ENCODE results near the gene EFCAB6. TPM values are rescaled to one million over a fixed set of nuclear protein-coding genes. Genes with fewer than 3 reads are reported as not detected.

The EFCAB6 gene
- polyA plus RNA-seq, 3 donors = not detected

DNA sequence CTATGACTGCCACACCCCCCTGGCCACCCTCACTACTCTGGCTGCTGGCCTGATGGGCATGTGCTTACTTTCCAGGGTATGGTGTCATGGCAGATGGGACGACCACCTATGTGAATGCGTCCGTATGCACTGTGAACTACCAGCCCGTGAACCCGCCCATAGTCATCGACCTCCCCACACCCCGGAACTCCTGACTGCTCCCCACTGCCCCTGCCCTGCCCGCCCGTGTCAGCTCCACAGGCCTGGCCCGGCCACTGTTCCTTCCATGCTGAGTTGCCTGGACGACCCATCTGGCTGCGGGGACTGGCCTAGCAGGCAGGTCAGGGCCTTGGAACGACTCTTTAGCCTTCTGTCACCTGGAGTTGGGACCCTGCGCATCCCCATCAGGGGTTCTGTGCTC, 306.7 kb downstream of the EFCAB6 start:
- no peak for TF ChIP-seq CTCF (IDR thresholded peaks at IDR 0.05)
- Histone ChIP-seq H3K9ac (ENCODE audit: insufficient read depth, low read length, poor library complexity, severe bottlenecking) (no peak overlapping the region), H2AFZ (ENCODE audit: insufficient read depth, low read depth, low read length, poor library complexity, severe bottlenecking) (no peak overlapping the region), H3K79me2 (ENCODE audit: insufficient read depth, low read length) (no peaks in the 10 kb centered on the region), H3K9me3 (replicated peaks in 1 of 2; ENCODE audit: control insufficient read depth in 1 of 2, insufficient read depth in 1 of 2, low read length in 2 of 2) (no peaks in the 10 kb centered on the region), H4K20me1 (ENCODE audit: insufficient read depth, low read length) (no peaks in the 10 kb centered on the region), H3K27me3 (ENCODE audit: control insufficient read depth in 2 of 2, insufficient read depth in 2 of 2, low read length in 2 of 2) (no peaks in the 10 kb centered on the region), H3K4me3 (replicated peaks in 1 of 3; ENCODE audit: low read depth in 2 of 3, low read length in 3 of 3) (no peak overlapping the region), H3K4me1 (ENCODE audit: control insufficient read depth in 1 of 2, insufficient read depth in 2 of 2, low read length in 2 of 2) (no peaks in the 10 kb centered on the region), H3K27ac (ENCODE audit: low read depth in 1 of 2, low read length in 2 of 2) (no peak overlapping the region), H3K4me2 (replicated peaks; ENCODE audit: extremely low read depth, low read length, poor library complexity, severe bottlenecking) (no peak overlapping the region), H3K36me3 (replicated peaks in 1 of 2; ENCODE audit: control insufficient read depth in 1 of 2, insufficient read depth in 2 of 2, low read length in 2 of 2) (no peaks in the 10 kb centered on the region)
- 96% methylated on average over 14 of the region's 14 CpGs for WGBS (ENCODE audit: insufficient coverage)
- Mint-ChIP-seq H3K27ac (no peak overlapping the region), H3K4me3 (no peak overlapping the region), H3K9me3 (peaks cover 0 to 3% (median 0%) of the 10 kb centered on the region in 7 donors), H3K36me3 (no peaks in the 10 kb centered on the region), H3K4me1 (no peaks in the 10 kb centered on the region), H3K27me3 (ENCODE audit: low read depth in 3 of 3) (peaks cover 0 to 5% (median 4%) of the 10 kb centered on the region in 3 donors)
- intact Hi-C loops (cut with micrococcal nuclease) = no loop called here
- DNase-seq = no peak

GRCh38 chr22:43504666-43505261, 307.3 kb downstream of the EFCAB6 start:
- Histone ChIP-seq H3K9ac (ENCODE audit: insufficient read depth, low read length, poor library complexity, severe bottlenecking) (no peak overlapping the region), H3K27ac (ENCODE audit: low read depth in 1 of 2, low read length in 2 of 2) (no peak overlapping the region), H3K4me3 (replicated peaks in 1 of 3; ENCODE audit: low read depth in 2 of 3, low read length in 3 of 3) (no peak overlapping the region), H2AFZ (ENCODE audit: insufficient read depth, low read depth, low read length, poor library complexity, severe bottlenecking) (no peak overlapping the region), H3K79me2 (ENCODE audit: insufficient read depth, low read length) (no peaks in the 10 kb centered on the region), H4K20me1 (ENCODE audit: insufficient read depth, low read length) (no peaks in the 10 kb centered on the region), H3K4me1 (ENCODE audit: control insufficient read depth in 1 of 2, insufficient read depth in 2 of 2, low read length in 2 of 2) (no peaks in the 10 kb centered on the region), H3K9me3 (replicated peaks in 1 of 2; ENCODE audit: control insufficient read depth in 1 of 2, insufficient read depth in 1 of 2, low read length in 2 of 2) (no peaks in the 10 kb centered on the region), H3K36me3 (replicated peaks in 1 of 2; ENCODE audit: control insufficient read depth in 1 of 2, insufficient read depth in 2 of 2, low read length in 2 of 2) (no peaks in the 10 kb centered on the region), H3K4me2 (replicated peaks; ENCODE audit: extremely low read depth, low read length, poor library complexity, severe bottlenecking) (no peak overlapping the region), H3K27me3 (ENCODE audit: control insufficient read depth in 2 of 2, insufficient read depth in 2 of 2, low read length in 2 of 2) (no peaks in the 10 kb centered on the region)
- Mint-ChIP-seq H3K9me3 (peaks cover 0 to 1% (median 0%) of the 10 kb centered on the region in 7 donors), H3K27me3 (ENCODE audit: low read depth in 3 of 3) (peaks cover 0 to 6% (median 3%) of the 10 kb centered on the region in 3 donors), H3K4me1 (no peaks in the 10 kb centered on the region), H3K36me3 (no peaks in the 10 kb centered on the region), H3K4me3 (no peak overlapping the region), H3K27ac (no peak overlapping the region)
- no peak for DNase-seq
- intact Hi-C loops (cut with micrococcal nuclease) = no loop called here
- TF ChIP-seq CTCF (IDR thresholded peaks at IDR 0.05) = no peak
- 96% methylated on average over 4 of the region's 7 CpGs for WGBS (ENCODE audit: insufficient coverage)

Measured in CD14-positive monocyte (primary cell).